ENCODE measurements around the gene RAI14.

The RAI14 gene

GRCh38 chr5:34806532-34806931 lies 150.4 kb downstream of the RAI14 start:
- H3K27ac ChIP-seq: no peak overlapping the region
- TF ChIP-seq, protein P1, sequence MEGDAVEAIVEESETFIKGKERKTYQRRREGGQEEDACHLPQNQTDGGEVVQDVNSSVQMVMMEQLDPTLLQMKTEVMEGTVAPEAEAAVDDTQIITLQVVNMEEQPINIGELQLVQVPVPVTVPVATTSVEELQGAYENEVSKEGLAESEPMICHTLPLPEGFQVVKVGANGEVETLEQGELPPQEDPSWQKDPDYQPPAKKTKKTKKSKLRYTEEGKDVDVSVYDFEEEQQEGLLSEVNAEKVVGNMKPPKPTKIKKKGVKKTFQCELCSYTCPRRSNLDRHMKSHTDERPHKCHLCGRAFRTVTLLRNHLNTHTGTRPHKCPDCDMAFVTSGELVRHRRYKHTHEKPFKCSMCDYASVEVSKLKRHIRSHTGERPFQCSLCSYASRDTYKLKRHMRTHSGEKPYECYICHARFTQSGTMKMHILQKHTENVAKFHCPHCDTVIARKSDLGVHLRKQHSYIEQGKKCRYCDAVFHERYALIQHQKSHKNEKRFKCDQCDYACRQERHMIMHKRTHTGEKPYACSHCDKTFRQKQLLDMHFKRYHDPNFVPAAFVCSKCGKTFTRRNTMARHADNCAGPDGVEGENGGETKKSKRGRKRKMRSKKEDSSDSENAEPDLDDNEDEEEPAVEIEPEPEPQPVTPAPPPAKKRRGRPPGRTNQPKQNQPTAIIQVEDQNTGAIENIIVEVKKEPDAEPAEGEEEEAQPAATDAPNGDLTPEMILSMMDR (conservative IDR thresholded peaks at IDR 0.05): no peak

DNA sequence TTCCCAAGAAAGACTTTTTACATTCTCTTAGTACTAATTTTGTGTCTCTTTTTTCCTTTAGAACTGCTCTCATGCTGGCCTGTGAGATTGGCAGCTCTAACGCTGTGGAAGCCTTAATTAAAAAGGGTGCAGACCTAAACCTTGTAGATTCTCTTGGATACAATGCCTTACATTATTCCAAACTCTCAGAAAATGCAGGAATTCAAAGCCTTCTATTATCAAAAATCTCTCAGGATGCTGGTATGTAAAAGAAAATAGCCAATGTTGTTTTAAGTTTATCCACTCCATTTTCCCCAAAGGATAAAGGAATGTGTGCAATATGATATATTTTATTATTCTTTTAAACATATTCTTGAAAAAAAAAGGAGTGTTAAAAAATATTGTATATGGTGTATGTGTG lies 155.6 kb downstream of the RAI14 start:
- H3K27ac ChIP-seq: no peak overlapping the region
- TF ChIP-seq, protein P1 (conservative IDR thresholded peaks at IDR 0.05): no peak

GRCh38 chr5:34813509-34813908 lies 157.4 kb downstream of the RAI14 start:
- TF ChIP-seq, protein P1 (conservative IDR thresholded peaks at IDR 0.05): no peak
- H3K27ac ChIP-seq: no peak overlapping the region

DNA sequence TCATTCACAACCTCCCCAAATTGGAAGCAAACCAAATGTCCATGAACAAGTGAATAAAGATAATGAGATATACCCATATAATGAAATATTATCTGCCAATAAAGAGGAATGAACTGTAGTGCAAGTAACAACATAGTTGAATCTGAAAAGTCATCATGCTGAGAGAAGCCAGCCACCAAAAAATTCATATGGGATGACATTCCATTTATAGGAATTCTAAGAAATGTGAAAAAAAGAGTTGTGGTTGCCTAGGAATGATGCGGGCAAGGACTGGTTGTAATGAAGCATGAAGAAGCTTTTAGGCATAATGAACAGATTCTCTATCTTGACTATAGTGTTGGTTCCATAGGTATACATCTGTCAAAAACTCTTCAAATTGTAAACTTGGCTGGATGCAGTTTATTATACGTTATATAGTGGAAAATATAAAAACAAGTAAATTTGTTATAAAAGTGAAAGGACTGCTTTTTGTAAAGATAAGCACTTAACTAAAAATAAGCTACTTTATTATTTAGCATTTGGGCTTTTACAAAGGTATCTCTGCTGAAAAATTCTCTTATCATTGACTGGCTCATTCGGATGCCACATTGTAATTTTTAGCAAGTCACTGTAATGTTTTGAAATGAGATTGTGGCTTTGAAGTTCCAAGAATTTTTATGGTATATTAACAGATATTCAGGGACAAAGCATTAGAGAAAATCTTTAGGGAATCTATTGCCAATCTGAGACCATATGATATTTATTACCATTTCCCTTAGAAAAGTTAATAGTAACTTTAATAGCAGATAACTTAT lies 161.6 kb downstream of the RAI14 start:
- TF ChIP-seq, protein P1 (conservative IDR thresholded peaks at IDR 0.05): no peak
- H3K27ac ChIP-seq: no peak overlapping the region

- H3K27ac ChIP-seq: no peak overlapping the region
- TF ChIP-seq, protein P1 (conservative IDR thresholded peaks at IDR 0.05): no peak
Observed at GRCh38 chr5:34818717-34819116, 162.6 kb downstream of the RAI14 start.

GRCh38 chr5:34820593-34820992 lies 164.5 kb downstream of the RAI14 start:
- no peak overlapping the region for H3K27ac ChIP-seq
- TF ChIP-seq, protein P1 (conservative IDR thresholded peaks at IDR 0.05): no peak

DNA sequence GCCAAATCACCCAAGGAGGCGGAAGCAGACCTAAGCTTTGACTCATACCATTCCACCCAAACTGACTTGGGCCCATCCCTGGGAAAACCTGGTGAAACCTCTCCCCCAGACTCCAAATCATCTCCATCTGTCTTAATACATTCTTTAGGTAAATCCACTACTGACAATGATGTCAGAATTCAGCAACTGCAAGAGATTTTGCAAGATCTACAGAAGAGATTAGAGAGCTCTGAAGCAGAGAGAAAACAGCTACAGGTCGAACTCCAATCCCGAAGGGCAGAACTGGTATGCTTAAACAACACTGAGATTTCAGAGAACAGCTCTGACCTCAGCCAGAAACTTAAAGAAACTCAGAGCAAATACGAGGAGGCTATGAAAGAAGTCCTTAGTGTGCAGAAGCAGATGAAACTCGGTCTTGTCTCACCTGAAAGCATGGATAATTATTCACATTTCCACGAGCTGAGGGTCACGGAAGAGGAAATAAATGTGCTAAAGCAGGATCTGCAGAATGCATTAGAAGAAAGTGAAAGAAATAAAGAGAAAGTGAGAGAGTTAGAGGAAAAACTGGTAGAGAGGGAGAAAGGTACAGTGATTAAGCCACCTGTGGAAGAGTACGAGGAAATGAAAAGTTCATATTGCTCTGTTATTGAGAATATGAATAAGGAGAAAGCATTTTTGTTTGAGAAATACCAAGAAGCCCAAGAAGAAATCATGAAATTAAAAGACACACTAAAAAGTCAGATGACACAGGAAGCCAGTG lies 167.0 kb downstream of the RAI14 start:
- TF ChIP-seq, protein P1 (conservative IDR thresholded peaks at IDR 0.05): no peak
- H3K27ac ChIP-seq: no peak overlapping the region

Data from VCaP (cell line).